VCaP (cell line): ENCODE results near the gene FOXK1.

Experiments
- H3K27ac ChIP-seq: fragments of 450-650 bp; 2 replicates; pipeline ENCODE4 v1.5.1; 2017
- TF ChIP-seq, protein P1 (sequence below): fragments of 450-650 bp; conservative IDR thresholded peaks from 2 replicates; pipeline ENCODE4 v1.5.1; 2017; ENCODE audit warnings: mild to moderate bottlenecking, moderate library complexity

Gene FOXK1

DNA sequence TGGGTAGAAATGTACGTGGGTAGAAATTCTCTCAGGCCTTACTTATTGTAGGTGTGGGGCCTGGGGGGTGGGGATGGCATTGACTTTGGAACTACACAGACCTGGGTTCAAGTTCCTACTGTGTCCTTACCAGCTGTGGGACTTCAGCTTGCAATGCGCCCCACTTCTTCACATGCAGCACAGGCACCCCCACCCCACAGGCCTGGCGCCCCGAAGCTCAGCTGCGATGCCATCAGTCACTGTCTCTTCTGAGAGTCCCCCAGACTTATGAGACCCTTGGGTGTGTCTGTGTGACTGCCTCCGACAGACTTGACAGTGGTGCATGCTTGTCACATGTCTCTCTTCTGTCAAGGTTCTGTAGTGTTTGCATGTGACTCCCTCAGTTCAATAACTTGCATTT is 90.2 kb downstream of the FOXK1 start:
- no peak overlapping the region for H3K27ac ChIP-seq
- TF ChIP-seq, protein P1, sequence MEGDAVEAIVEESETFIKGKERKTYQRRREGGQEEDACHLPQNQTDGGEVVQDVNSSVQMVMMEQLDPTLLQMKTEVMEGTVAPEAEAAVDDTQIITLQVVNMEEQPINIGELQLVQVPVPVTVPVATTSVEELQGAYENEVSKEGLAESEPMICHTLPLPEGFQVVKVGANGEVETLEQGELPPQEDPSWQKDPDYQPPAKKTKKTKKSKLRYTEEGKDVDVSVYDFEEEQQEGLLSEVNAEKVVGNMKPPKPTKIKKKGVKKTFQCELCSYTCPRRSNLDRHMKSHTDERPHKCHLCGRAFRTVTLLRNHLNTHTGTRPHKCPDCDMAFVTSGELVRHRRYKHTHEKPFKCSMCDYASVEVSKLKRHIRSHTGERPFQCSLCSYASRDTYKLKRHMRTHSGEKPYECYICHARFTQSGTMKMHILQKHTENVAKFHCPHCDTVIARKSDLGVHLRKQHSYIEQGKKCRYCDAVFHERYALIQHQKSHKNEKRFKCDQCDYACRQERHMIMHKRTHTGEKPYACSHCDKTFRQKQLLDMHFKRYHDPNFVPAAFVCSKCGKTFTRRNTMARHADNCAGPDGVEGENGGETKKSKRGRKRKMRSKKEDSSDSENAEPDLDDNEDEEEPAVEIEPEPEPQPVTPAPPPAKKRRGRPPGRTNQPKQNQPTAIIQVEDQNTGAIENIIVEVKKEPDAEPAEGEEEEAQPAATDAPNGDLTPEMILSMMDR: no peak

DNA sequence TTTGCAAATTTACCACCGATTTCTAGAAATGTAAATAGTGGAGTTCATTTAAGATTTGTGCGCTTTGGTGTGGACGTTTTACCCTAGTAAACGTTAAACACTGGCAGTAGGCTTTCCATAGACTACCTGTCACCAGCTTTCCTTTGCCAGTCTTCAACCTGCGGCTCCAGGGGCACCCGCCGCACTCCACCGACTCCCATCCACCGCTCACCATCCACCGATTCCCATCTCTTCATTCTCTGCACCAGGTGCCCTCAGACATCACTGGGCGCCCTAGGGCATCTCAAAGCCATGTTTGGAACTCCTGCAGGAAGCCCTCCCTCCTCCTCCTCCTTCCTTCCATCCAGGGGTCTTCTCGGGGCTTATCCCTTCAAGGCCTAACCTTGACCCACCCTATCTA is 91.9 kb downstream of the FOXK1 start:
- H3K27ac ChIP-seq: peak overlapping the region; percentile 86; the same call in 1 of the 2 replicates
- TF ChIP-seq, protein P1: no peak

DNA sequence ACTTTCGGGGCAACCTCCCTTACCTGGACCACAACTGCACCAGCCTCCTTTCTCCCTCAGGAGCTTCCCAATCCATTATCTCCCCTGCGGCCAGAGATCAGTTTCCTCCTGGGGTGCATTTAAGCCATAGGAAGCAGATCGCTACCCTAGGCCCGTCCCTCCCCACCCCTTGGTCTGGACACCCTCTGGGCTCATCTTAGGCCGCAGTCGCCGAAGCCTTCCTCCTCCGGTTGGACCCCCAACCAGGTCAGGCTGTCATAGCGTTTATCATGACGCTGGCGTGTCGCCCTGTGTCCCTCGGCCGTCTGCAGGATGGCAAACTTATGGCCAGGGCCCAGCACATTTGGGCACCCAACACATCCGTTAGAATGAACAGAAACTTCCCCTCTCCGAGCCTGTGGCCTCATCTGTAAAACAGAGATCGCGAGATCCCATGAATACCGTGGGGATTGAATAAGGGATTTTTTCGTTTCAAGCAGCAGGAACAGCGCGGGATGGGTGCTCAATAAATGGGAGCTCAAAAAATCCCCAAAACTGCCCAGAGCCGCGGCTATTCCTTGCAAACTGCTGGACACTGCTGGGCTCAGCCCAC is 92.7 kb downstream of the FOXK1 start:
- TF ChIP-seq, protein P1: no peak
- peak overlapping the region; percentile 86 for H3K27ac ChIP-seq

DNA sequence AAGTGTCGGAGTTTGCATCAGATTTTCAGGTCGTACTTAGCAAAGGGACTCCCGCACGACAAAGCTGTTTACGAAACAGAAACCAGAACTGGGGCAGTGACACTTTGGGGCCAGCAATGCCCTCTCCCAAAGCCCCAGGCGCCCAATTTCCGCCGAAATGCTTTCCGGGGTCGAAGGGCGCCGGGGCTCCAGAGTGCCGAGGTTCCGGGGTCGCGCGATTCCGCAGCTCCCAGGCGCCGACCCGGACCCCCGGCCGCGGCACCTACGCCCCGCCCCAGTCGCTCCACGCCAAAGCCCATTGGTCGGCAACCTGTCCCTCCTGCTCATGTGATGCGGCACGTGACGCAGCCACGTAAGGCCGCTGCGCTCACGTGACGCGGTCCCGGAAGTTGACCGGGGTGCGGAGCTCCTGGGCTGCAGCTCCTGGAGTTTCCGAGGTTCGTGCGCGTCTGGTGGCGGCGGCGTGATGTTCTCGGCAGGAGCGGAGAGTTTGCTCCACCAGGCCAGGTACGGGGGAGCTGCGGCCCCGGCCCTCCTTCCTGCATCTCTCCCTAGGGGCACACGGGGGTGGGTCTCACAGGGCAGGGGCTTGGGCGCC is 93.3 kb downstream of the FOXK1 start, which contains the start of gene AP5Z1:
Gene AP5Z1, plus strand, starts transcription at position 374 of the 598 bp plus-strand sequence. Its CDS starts 93 bp downstream, at position 467.
- TF ChIP-seq, protein P1: no peak
- peak within 1 kb of the TSS; percentile 86 for H3K27ac ChIP-seq

DNA sequence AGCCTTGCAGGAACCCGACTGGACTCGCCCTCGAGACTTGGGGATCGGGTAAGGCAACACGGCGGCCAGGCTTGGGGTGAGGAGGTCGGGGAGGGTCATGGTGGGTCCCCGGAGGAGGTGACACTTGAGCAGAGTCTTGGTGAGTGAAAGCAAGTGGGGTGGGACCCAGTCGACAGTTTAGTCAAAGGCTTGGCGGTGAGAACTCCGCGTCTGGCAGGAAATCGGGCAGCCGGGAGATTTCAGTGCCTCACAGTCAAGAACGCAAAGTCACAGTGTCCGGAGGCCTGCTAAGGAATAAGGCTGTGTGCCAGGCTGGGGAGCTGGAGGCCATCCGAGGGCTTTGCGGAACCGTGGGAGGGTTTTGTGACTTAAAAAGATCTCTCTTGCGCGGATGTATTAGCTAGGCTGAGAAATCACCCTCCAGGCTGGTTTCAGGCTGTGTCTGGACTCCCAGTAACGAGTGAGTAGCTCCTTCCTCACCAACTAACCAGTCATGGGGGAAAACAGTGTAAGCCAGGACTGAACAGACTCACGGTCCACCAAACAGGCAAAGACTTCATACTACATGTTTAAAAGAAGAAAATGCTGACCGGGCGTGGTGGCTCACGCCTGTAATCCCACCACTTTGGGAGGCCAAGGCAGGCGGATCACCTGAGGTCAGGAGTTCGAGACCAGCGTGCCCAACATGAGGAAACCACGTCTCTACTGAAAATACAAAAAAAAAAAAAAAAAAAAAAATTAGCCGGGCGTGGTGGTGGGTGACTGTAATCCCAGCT is 93.9 kb downstream of the FOXK1 start:
- TF ChIP-seq, protein P1: no peak
- H3K27ac ChIP-seq: peak overlapping the region; percentile 86

DNA sequence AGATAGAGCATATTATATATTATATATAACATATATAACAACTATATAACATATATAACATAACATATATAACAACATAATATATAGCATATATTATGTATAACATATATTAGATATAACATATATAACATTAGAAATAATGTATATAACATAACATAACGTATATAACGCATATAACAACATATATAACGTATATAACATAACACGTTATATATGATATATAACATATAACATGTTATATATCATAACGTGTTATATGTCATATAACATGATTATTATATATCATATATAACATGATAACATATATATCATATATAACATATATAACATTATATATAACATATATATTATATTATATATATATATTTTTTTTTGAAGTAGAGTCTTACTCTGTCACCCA is 97.0 kb downstream of the FOXK1 start:
- no peak overlapping the region for H3K27ac ChIP-seq
- TF ChIP-seq, protein P1: no peak

DNA sequence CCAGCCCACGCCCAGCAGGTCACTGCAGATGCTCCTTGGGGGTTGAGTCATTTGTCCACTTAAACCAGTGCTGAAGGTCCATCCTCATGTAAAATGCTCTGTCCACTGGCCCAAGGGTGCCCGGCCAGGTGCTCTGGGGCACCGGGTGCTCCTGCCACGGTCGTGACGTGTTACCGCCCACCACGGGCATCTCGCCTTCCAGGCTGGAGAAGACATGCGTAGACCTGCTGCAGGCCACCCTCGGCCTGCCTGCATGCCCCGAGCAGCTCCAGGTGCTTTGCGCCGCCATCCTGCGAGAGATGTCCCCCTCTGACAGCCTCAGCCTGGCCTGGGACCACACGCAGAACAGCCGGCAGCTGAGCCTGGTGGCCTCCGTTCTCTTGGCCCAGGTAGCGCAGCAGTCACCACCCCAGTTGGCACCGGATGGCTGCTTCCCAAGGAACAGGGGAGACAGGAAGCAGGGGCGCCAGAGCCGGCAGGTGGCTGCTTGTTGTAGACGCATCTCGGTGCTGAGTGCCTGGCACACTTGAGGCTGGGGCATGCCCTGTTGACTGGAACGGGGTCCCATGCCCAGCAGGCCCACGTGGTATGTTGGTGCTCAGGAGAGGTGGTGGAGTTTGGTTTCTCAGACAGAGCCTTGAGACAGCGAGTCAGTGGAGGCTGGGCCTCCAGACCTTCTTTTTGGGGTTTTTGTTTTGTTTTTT is 99.4 kb downstream of the FOXK1 start:
- H3K27ac ChIP-seq: no peak overlapping the region
- TF ChIP-seq, protein P1: no peak
